RWPE2 (cell line): ENCODE measurements around the gene RPL38.

Source experiments
- ATAC-seq: fragments of 200-7000 bp; cut with Tn5 transposase; 3 replicates; pipeline ENCODE4 v1.9.1; 2021; ENCODE audit warnings: low read depth
- DNase-seq: peaks from one replicate; pipeline ENCODE4 v3.0.0-alpha.2; 2020; ENCODE audit warnings: low spot score
- H3K27ac ChIP-seq: fragments of 450-650 bp; 2 replicates; pipeline ENCODE4 v1.5.1; 2017; ENCODE audit warnings: mild to moderate bottlenecking; ENCODE audit not compliant: poor library complexity, severe bottlenecking
- H3K27me3 ChIP-seq: fragments of 250-450 bp; sonication (Bioruptor Pico); 2 replicates; pipeline ENCODE4 v1.5.1; 2021; ENCODE audit warnings: mild to moderate bottlenecking, moderate library complexity; ENCODE audit not compliant: insufficient read depth, poor library complexity, severe bottlenecking
- H3K36me3 ChIP-seq: fragments of 250-450 bp; sonication (Bioruptor Pico); 2 replicates; pipeline ENCODE4 v1.5.1; 2020; ENCODE audit warnings: low read depth, mild to moderate bottlenecking, moderate library complexity
- H3K4me1 ChIP-seq: fragments of 250-450 bp; sonication (Bioruptor Pico); 2 replicates; pipeline ENCODE4 v1.5.1; 2021; ENCODE audit warnings: mild to moderate bottlenecking, moderate library complexity; ENCODE audit not compliant: insufficient read depth, poor library complexity, severe bottlenecking
- H3K4me3 ChIP-seq: fragments of 250-450 bp; sonication (Bioruptor Pico); 2 replicates; pipeline ENCODE4 v1.5.1; 2021; ENCODE audit warnings: mild to moderate bottlenecking, moderate library complexity; ENCODE audit not compliant: severe bottlenecking
- H3K9me3 ChIP-seq: fragments of 250-450 bp; sonication (Bioruptor Pico); 2 replicates; pipeline ENCODE4 v1.5.1; 2021; ENCODE audit warnings: mild to moderate bottlenecking, moderate library complexity; ENCODE audit not compliant: severe bottlenecking
- CTCF ChIP-seq: fragments of 450-650 bp; IDR thresholded peaks from one replicate; pipeline ENCODE4 v1.5.1; 2017; ENCODE audit warnings: mild to moderate bottlenecking, moderate library complexity; ENCODE audit not compliant: poor library complexity, severe bottlenecking

RPL38 gene

GRCh38 chr17:74177018-74177450, 26.4 kb upstream of the RPL38 start:
- peaks cover 21% of the 10 kb centered on the region for H3K27me3 ChIP-seq
- no peaks in the 10 kb centered on the region for H3K36me3 ChIP-seq
- TF ChIP-seq CTCF: peak; percentile 43
- peak; percentile 50 for ATAC-seq
- no peaks in the 10 kb centered on the region for H3K9me3 ChIP-seq
- H3K4me1 ChIP-seq: no peaks in the 10 kb centered on the region
- no peak overlapping the region for H3K27ac ChIP-seq
- H3K4me3 ChIP-seq: no peak overlapping the region
- no peak for DNase-seq

GRCh38 chr17:74179576-74179975, 23.9 kb upstream of the RPL38 start:
- TF ChIP-seq CTCF: no peak
- Histone ChIP-seq H3K4me3 (no peak overlapping the region), H3K27me3 (peaks cover 13% of the 10 kb centered on the region), H3K4me1 (no peaks in the 10 kb centered on the region), H3K27ac (no peak overlapping the region), H3K36me3 (no peaks in the 10 kb centered on the region), H3K9me3 (no peaks in the 10 kb centered on the region)
- DNase-seq (no peak), ATAC-seq (no peak)

DNA sequence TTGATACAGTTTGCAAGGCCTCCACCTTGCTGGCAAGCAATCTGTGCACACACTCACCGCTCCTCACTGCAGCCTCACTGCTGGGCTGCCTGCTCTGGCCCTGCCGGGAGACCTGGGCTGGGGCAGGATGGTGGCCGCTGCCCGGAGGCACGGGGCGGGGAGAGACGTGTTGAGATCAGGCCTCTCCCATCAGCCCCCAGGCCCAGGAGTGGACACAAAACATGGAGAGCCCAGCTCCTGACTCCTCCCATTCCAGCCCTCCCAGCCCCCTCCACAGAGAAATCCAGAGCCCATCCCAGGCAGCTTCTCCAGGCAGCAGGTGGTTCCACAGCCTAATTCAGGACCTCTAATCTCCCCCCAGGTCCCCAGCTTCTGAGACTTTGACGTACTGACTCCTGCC, 23.1 kb upstream of the RPL38 start:
- H3K9me3 ChIP-seq: no peaks in the 10 kb centered on the region
- peaks cover 6% of the 10 kb centered on the region for H3K27me3 ChIP-seq
- no peak for DNase-seq

GRCh38 chr17:74181341-74181740, 22.1 kb upstream of the RPL38 start:
- ATAC-seq (no peak), DNase-seq (no peak)
- no peak overlapping the region for H3K27ac ChIP-seq
- no peak for TF ChIP-seq CTCF
- H3K4me3 ChIP-seq: no peak overlapping the region
- peaks cover 4% of the 10 kb centered on the region for H3K27me3 ChIP-seq
- no peaks in the 10 kb centered on the region for H3K9me3 ChIP-seq
- H3K36me3 ChIP-seq: no peaks in the 10 kb centered on the region
- H3K4me1 ChIP-seq: no peaks in the 10 kb centered on the region

More for the DNA sequence above, 23.1 kb upstream of the RPL38 start:
- Histone ChIP-seq H3K36me3 (no peaks in the 10 kb centered on the region), H3K4me3 (no peak overlapping the region), H3K4me1 (no peaks in the 10 kb centered on the region), H3K27ac (no peak overlapping the region)
- ATAC-seq: no peak
- TF ChIP-seq CTCF: no peak

DNA sequence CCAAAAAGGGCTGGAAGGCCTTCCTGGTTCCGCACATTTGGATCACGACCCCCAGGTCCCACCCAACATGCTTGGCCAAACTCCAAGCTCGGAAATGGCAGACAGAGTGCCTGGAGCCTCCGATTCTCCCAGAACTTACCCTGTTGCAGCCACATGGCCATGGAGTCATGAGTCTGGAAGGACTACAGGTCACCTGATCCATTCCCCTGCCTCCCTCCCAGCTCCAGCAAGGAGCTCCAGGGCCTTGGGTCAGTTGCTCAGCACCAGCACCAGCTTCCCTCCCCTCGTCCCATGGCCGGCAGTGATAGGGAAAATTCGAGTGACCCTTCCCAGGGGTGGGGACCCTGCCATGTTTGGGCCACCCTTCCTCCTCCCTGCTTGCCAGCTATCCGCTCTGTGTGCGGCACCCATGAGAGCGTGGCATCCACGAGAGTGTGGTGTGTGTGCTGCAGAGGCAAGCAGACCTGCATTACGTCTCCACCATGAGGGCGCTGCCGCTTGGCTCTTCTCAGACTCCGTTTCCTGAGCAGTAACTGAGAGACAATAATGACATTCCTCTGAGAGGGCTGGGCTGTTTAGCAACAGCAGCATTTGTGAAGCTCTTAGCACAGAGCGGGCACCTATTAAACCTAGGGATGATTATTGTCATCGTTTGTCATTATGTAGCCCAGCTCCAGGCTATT, 21.3 kb upstream of the RPL38 start:
- no peak for DNase-seq
- Histone ChIP-seq H3K4me3 (no peak overlapping the region), H3K27me3 (peaks cover 4% of the 10 kb centered on the region), H3K27ac (no peak overlapping the region), H3K4me1 (no peaks in the 10 kb centered on the region), H3K9me3 (no peaks in the 10 kb centered on the region), H3K36me3 (no peaks in the 10 kb centered on the region)
- TF ChIP-seq CTCF: no peak
- ATAC-seq: no peak
